Right lobe of liver (tissue), 4 donors: Measurements from ENCODE around the gene MYOM3.

ENCODE experiments used
- CTCF ChIP-seq, 4 donors: fragments of 200-600 bp in 3 of 4; fragments of 450-650 bp in 1 of 4; IDR thresholded peaks; one replicate each; pipeline versions ENCODE4 v1.5.1 to v1.8.0; 2016 to 2022; ENCODE audit warnings: antibody characterized with exemption in 4 of 4, mild to moderate bottlenecking in 2 of 4
- POLR2A ChIP-seq: fragments of 450-650 bp; IDR thresholded peaks from one replicate; pipeline ENCODE4 v1.6.1; 2017; ENCODE audit warnings: antibody characterized with exemption, mild to moderate bottlenecking
- donor health status: DM: no; HTN: no; CAD: no.
- donor health status: DM: no; HTN: no; CAD: no.
- donor health status: DM: no; HTN: yes; CAD: no.

- no peak for TF ChIP-seq CTCF (IDR thresholded peaks at IDR 0.05)
- no peak for TF ChIP-seq POLR2A
Observed at GRCh38 chr1:24101796-24102586, 9.9 kb downstream of the MYOM3 start.
